HG03196 (cell line): Measurements from ENCODE around the gene DPEP3.
"Not testable (repeated sequence)": the region's sequence is repeated elsewhere in the genome, so short reads cannot be mapped to it uniquely, and the experiment has no call there.

ENCODE experiments used
- ATAC-seq: cut with Tn5 transposase; IDR thresholded peaks from one replicate; pipeline ENCODE4 v1.9.1; 2021; ENCODE audit not compliant: unreplicated experiment

DPEP3 gene

GRCh38 chr16:67979955-67980678 lies at the start of gene DPEP3:
DPEP3 (minus strand) TSS chr16:67980499; CDS start chr16:67980380, 119 bp downstream.
- no peak for ATAC-seq

GRCh38 chr16:68028996-68029395 lies 48.7 kb upstream of the DPEP3 start:
- no peak for ATAC-seq

- peak; percentile 82 for ATAC-seq
These were observed 42.6 kb upstream of the DPEP3 start, which contains the start of the genes DDX28 and DUS2 for GRCh38 chr16:68022728-68023537. DDX28 (minus strand) TSS chr16:68023232; CDS start chr16:68023202, 30 bp downstream. DUS2 (plus strand) TSS chr16:68023284; CDS start chr16:68038024, 14,740 bp downstream.

- ATAC-seq: peak; percentile 14
These were observed 42.0 kb upstream of the DPEP3 start for GRCh38 chr16:68022278-68022727.

GRCh38 chr16:68021490-68021889 lies 41.2 kb upstream of the DPEP3 start:
- no peak for ATAC-seq

GRCh38 chr16:68019167-68019680 lies 38.9 kb upstream of the DPEP3 start:
- no peak for ATAC-seq

- no peak for ATAC-seq
These were observed 35.4 kb upstream of the DPEP3 start, which contains the start of gene DPEP2NB for GRCh38 chr16:68015681-68016080. DPEP2NB (minus strand) TSS chr16:68015911; CDS start chr16:68015770, 141 bp downstream.

GRCh38 chr16:68013440-68013839 lies 33.1 kb upstream of the DPEP3 start:
- ATAC-seq: no peak

- not testable (repeated sequence) for ATAC-seq
These were observed 29.6 kb upstream of the DPEP3 start for GRCh38 chr16:68009872-68010271.

GRCh38 chr16:68009157-68009735 lies 28.9 kb upstream of the DPEP3 start:
- ATAC-seq: no peak

- no peak for ATAC-seq
These were observed 25.5 kb upstream of the DPEP3 start for GRCh38 chr16:68005786-68006286.

- ATAC-seq: no peak
These were observed 24.9 kb upstream of the DPEP3 start for GRCh38 chr16:68005211-68005610.

- ATAC-seq: no peak
These were observed 22.7 kb upstream of the DPEP3 start for GRCh38 chr16:68003031-68003430.

- ATAC-seq: no peak
These were observed 20.2 kb upstream of the DPEP3 start for GRCh38 chr16:68000450-68000849.

- ATAC-seq: no peak
These were observed 19.7 kb upstream of the DPEP3 start for GRCh38 chr16:67999985-68000384.

- not testable (repeated sequence) for ATAC-seq
These were observed 18.7 kb upstream of the DPEP3 start, which contains the start of gene DPEP2 for GRCh38 chr16:67998779-67999688. DPEP2 (minus strand) TSS chr16:67999484; CDS start chr16:67993212, 6,272 bp downstream.

- ATAC-seq: not testable (repeated sequence)
These were observed 18.0 kb upstream of the DPEP3 start for GRCh38 chr16:67998231-67998778.

- no peak for ATAC-seq
These were observed 16.4 kb upstream of the DPEP3 start for GRCh38 chr16:67996666-67997065.

GRCh38 chr16:67995423-67995822 lies 15.1 kb upstream of the DPEP3 start:
- no peak for ATAC-seq
